HepG2 (cell line): ENCODE measurements around the gene SUN5. TPM values are rescaled to one million over a fixed set of nuclear protein-coding genes. Genes with fewer than 3 reads are reported as not detected.

ENCODE experiments used
- ARHGAP35 ChIP-seq: sonication (generic); formaldehyde crosslinking; IDR thresholded peaks from 2 replicates; pipeline ENCODE4 v1.9.0; 2022; ENCODE audit warnings: mild to moderate bottlenecking, inconsistent platforms, moderate library complexity, missing genetic modification reagents, borderline replicate concordance
- BRCA1 ChIP-seq: sonication (generic); formaldehyde crosslinking; IDR thresholded peaks from 2 replicates; pipeline ENCODE4 v1.4.0; 2020; ENCODE audit warnings: missing genetic modification reagents
- EZH2 ChIP-seq: conservative IDR thresholded peaks from 2 replicates; pipeline ENCODE4 v1.6.1; 2012; ENCODE audit warnings: mild to moderate bottlenecking, low read depth, low read length, moderate library complexity
- HDAC2 ChIP-seq: sonication (generic); formaldehyde crosslinking; IDR thresholded peaks from 2 replicates; pipeline ENCODE4 v1.4.0; 2020; ENCODE audit warnings: missing genetic modification reagents
- NFYC ChIP-seq: IDR thresholded peaks from 2 replicates; pipeline ENCODE4 v1.6.1; 2016; ENCODE audit warnings: missing genetic modification reagents, missing compliant biosample characterization
- RBM22 ChIP-seq: fragments of 200-400 bp; formaldehyde crosslinking; optimal IDR thresholded peaks from 2 replicates; pipeline ENCODE3; 2017; ENCODE audit warnings: mild to moderate bottlenecking, low read length, moderate library complexity
- RBM39 ChIP-seq: fragments of 200-400 bp; formaldehyde crosslinking; IDR thresholded peaks from one replicate; pipeline ENCODE4 v1.6.1; 2018; ENCODE audit warnings: antibody characterized with exemption, mild to moderate bottlenecking, low read depth, low read length; ENCODE audit not compliant: poor library complexity, severe bottlenecking
- SP4 ChIP-seq: sonication (generic); formaldehyde crosslinking; IDR thresholded peaks from 2 replicates; pipeline ENCODE4 v1.8.1; 2023; ENCODE audit warnings: mild to moderate bottlenecking, missing genetic modification reagents
- SRF ChIP-seq: IDR thresholded peaks from 2 replicates; pipeline ENCODE4 v1.6.1; 2011; ENCODE audit warnings: mild to moderate bottlenecking, low read depth, low read length, moderate library complexity
- YY1 ChIP-seq: IDR thresholded peaks from 2 replicates; pipeline ENCODE4 v1.6.1; 2011; ENCODE audit warnings: low read length, low read depth, moderate library complexity, mild to moderate bottlenecking; ENCODE audit not compliant: insufficient read depth, insufficient replicate concordance
- ZNF160 ChIP-seq: sonication (generic); formaldehyde crosslinking; IDR thresholded peaks from 2 replicates; pipeline ENCODE4 v1.8.0; 2022; ENCODE audit warnings: mild to moderate bottlenecking, inconsistent platforms, missing genetic modification reagents
- ZNF260 ChIP-seq: sonication (generic); formaldehyde crosslinking; IDR thresholded peaks from 2 replicates; pipeline ENCODE4 v1.4.0; 2020; ENCODE audit warnings: missing genetic modification reagents, low read depth, mild to moderate bottlenecking, borderline replicate concordance
- ZNF766 ChIP-seq: sonication (generic); formaldehyde crosslinking; IDR thresholded peaks from 2 replicates; pipeline ENCODE4 v1.5.0; 2020; ENCODE audit warnings: missing genetic modification reagents, borderline replicate concordance
- ZNF776 ChIP-seq: sonication (generic); formaldehyde crosslinking; IDR thresholded peaks from 2 replicates; pipeline ENCODE4 v1.4.0; 2020; ENCODE audit warnings: mild to moderate bottlenecking, missing genetic modification reagents
- ZNF780A ChIP-seq: sonication (generic); formaldehyde crosslinking; IDR thresholded peaks from 2 replicates; pipeline ENCODE4 v1.8.0; 2022; ENCODE audit warnings: mild to moderate bottlenecking, missing genetic modification reagents, moderate library complexity
- ZNF782 ChIP-seq: sonication (generic); formaldehyde crosslinking; IDR thresholded peaks from 2 replicates; pipeline ENCODE4 v1.4.0; 2020; ENCODE audit warnings: missing genetic modification reagents, mild to moderate bottlenecking, borderline replicate concordance
- polyA plus RNA-seq, 8 experiments: library from polyadenylated mRNA; depleted of rRNA in 3 of 8; stranded (reverse) in 7 of 8; unstranded in 1 of 8; fragments of >200 nt; fragmentation: Illumina TruSeq in 4 of 8; extraction: Trizol in 4 of 8; gene quantifications; 2 replicates each; pipeline versions ENCODE4 v1.2.1 to v1.2.3, GENCODE V29; 2011 to 2016; ENCODE audit warnings: low read depth in 4 of 8, missing spikeins in 1 of 8, mixed read lengths in 1 of 8; ENCODE audit not compliant: insufficient read depth in 1 of 8
- total RNA-seq, 5 experiments: library from RNA; depleted of rRNA; stranded (reverse); fragments of >200 nt; fragmentation: Illumina TruSeq; extraction: Trizol; gene quantifications; 2 replicates each; pipeline ENCODE4 v1.2.3, GENCODE V29; 2016; ENCODE audit warnings: low read depth in 1 of 5
- TF ChIP-seq, protein P1 (sequence below): sonication (generic); formaldehyde crosslinking; IDR thresholded peaks from 2 replicates; pipeline ENCODE4 v1.8.0; 2023; ENCODE audit warnings: mild to moderate bottlenecking, missing genetic modification reagents
- TF ChIP-seq, protein P2 (sequence below): sonication (generic); formaldehyde crosslinking; conservative IDR thresholded peaks from 2 replicates; pipeline ENCODE4 v1.4.0; 2020; ENCODE audit warnings: missing genetic modification reagents
- TF ChIP-seq, protein P3 (sequence below): sonication (generic); formaldehyde crosslinking; IDR thresholded peaks from 2 replicates; pipeline ENCODE4 v1.4.0; 2020; ENCODE audit warnings: missing genetic modification reagents; ENCODE audit errors: not compliant biosample characterization
- TF ChIP-seq, protein P4 (sequence below): sonication (generic); formaldehyde crosslinking; IDR thresholded peaks from 2 replicates; pipeline ENCODE4 v1.5.1; 2020; ENCODE audit warnings: missing genetic modification reagents, mild to moderate bottlenecking, borderline replicate concordance
- TF ChIP-seq, protein P5 (sequence below): sonication (generic); formaldehyde crosslinking; conservative IDR thresholded peaks from 2 replicates; pipeline ENCODE4 v1.4.0; 2020; ENCODE audit warnings: missing genetic modification reagents

Gene SUN5
- total and polyA plus RNA-seq, 2 of the 13 experiments (the other 11 are each of a cell fraction or from before 2014, with no cell fraction given) = not detected

DNA sequence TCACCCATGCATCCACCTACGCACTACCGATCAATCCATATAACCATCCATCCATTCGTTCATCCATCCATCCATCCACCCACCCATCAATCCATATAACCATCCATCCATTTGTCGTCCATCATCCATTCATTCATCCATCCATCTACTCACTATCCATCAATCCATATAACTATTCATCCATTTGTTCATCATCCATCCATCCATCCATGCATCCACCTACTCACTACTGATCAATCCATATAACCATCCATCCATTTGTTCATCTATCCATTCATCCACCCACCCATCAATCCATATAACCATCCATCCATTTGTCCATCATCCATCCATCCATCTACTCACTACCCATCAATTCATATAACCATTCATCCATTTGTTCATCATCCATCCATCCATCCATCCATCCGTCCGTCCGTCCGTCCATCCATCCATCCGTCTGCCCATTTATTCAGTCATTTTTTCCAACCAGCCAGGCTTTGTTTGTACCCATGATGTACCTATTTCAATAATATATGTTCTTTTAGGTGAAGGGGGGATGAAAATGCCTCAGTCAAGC is 21.2 kb upstream of the SUN5 start (continued):
- TF ChIP-seq RBM39 (no peak), ZNF780A (peak; percentile 87; the same call in 1 of the 2 replicates), ARHGAP35 (CRISPR knock-in tag) (no peak), SRF (no peak), HDAC2 (CRISPR knock-in tag) (no peak), BRCA1 (no peak), ZNF766 (CRISPR knock-in tag) (no peak), ZNF160 (CRISPR knock-in tag) (0 out of 2 replicates have a peak, but pooled peaks have one; percentile 2), NFYC (no peak), ZNF776 (CRISPR knock-in tag) (peak; percentile 12; the same call in 1 of the 2 replicates), EZH2 (no peak), ZNF260 (no peak), YY1 (no peak), RBM22 (peak; percentile 64), SP4 (no peak), ZNF782 (CRISPR knock-in tag) (no peak)
- TF ChIP-seq, protein P1, sequence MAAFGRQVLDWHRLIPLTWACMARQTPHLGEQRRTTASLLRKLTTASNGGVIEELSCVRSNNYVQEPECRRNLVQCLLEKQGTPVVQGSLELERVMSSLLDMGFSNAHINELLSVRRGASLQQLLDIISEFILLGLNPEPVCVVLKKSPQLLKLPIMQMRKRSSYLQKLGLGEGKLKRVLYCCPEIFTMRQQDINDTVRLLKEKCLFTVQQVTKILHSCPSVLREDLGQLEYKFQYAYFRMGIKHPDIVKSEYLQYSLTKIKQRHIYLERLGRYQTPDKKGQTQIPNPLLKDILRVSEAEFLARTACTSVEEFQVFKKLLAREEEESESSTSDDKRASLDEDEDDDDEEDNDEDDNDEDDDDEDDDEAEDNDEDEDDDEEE (CRISPR knock-in tag) = no peak
- TF ChIP-seq, protein P2, sequence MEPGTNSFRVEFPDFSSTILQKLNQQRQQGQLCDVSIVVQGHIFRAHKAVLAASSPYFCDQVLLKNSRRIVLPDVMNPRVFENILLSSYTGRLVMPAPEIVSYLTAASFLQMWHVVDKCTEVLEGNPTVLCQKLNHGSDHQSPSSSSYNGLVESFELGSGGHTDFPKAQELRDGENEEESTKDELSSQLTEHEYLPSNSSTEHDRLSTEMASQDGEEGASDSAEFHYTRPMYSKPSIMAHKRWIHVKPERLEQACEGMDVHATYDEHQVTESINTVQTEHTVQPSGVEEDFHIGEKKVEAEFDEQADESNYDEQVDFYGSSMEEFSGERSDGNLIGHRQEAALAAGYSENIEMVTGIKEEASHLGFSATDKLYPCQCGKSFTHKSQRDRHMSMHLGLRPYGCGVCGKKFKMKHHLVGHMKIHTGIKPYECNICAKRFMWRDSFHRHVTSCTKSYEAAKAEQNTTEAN (CRISPR knock-in tag) = no peak
- TF ChIP-seq, protein P3, sequence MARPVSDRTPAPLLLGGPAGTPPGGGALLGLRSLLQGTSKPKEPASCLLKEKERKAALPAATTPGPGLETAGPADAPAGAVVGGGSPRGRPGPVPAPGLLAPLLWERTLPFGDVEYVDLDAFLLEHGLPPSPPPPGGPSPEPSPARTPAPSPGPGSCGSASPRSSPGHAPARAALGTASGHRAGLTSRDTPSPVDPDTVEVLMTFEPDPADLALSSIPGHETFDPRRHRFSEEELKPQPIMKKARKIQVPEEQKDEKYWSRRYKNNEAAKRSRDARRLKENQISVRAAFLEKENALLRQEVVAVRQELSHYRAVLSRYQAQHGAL (CRISPR knock-in tag) = no peak
- TF ChIP-seq, protein P4, sequence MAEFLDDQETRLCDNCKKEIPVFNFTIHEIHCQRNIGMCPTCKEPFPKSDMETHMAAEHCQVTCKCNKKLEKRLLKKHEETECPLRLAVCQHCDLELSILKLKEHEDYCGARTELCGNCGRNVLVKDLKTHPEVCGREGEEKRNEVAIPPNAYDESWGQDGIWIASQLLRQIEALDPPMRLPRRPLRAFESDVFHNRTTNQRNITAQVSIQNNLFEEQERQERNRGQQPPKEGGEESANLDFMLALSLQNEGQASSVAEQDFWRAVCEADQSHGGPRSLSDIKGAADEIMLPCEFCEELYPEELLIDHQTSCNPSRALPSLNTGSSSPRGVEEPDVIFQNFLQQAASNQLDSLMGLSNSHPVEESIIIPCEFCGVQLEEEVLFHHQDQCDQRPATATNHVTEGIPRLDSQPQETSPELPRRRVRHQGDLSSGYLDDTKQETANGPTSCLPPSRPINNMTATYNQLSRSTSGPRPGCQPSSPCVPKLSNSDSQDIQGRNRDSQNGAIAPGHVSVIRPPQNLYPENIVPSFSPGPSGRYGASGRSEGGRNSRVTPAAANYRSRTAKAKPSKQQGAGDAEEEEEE (CRISPR knock-in tag) = no peak
- TF ChIP-seq, protein P5, sequence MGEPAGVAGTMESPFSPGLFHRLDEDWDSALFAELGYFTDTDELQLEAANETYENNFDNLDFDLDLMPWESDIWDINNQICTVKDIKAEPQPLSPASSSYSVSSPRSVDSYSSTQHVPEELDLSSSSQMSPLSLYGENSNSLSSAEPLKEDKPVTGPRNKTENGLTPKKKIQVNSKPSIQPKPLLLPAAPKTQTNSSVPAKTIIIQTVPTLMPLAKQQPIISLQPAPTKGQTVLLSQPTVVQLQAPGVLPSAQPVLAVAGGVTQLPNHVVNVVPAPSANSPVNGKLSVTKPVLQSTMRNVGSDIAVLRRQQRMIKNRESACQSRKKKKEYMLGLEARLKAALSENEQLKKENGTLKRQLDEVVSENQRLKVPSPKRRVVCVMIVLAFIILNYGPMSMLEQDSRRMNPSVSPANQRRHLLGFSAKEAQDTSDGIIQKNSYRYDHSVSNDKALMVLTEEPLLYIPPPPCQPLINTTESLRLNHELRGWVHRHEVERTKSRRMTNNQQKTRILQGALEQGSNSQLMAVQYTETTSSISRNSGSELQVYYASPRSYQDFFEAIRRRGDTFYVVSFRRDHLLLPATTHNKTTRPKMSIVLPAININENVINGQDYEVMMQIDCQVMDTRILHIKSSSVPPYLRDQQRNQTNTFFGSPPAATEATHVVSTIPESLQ (CRISPR knock-in tag) = no peak
